Kasumi-1 (cell line): ENCODE results near the gene COL5A2.

ENCODE experiments used
- DNase-seq, 2 experiments: peaks; one replicate each; lab custom pipeline; 2025; lab: John Stamatoyannopoulos, UW

COL5A2 gene

DNA sequence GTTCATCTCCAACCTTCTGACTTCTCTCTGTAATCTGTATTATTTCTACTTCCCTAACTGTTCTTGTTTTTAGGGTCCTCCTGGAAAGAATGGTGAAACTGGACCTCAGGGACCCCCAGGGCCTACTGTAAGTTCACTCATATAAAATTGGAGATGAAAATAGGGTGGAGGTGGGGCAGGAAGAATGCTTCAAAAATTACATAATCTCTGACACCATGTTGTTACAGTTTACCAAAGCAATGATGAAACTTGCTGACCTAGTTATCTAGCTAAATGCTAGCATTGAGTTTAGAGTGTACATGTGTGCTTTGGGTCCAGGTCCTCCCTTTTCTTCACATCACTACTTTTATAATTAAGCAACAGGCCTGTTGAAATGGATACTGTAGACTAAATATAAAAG is 182.3 kb downstream of the COL5A2 start:
- DNase-seq, result no peak

DNA sequence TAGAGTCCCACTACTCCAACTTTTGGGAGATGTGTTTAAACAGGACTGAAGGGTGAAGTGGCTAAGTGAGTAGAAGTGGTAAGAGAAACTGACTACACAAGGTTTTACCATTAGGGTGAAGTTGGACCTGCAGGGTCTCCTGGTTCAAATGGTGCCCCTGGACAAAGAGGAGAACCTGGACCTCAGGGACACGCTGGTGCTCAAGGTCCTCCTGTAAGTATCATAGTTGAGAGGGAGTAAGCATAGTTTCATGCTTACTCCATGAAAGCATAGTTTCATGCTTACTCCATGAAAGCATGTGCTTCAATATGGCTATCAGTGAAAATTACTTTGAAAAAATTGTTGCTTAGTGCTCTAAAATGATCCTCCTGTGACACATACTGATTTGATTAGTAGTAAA is 186.3 kb downstream of the COL5A2 start:
- DNase-seq, result no peak

GRCh38 chr2:188986839-188987238 is 192.7 kb downstream of the COL5A2 start:
- no peak for DNase-seq

GRCh38 chr2:188984680-188985079 is 194.9 kb downstream of the COL5A2 start:
- no peak for DNase-seq

DNA sequence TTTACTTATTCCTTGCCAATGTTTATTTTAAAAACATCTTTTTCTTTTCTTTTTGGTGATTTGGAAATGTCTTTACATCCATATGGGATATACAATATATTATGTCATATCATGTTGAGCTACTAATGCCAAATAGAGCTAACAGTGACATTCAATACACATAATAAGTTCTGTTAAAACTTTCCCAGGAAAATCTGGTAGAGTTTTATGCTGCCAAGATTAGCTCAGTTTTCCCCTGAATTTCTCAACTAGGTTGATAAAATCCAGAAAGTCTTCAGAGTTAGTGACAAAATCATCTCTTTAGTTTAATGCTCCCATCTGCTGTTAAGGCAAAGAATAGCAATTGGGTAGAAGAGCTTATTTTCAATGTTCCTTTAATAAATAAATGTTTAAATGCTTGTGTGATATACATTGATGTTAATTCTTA is 195.5 kb downstream of the COL5A2 start:
- DNase-seq, result peak; percentile 43 to 57

GRCh38 chr2:188983427-188984064 is 196.0 kb downstream of the COL5A2 start:
- peak; percentile 40 for DNase-seq
